HK-2 (cell line): Measurements from ENCODE around the gene SEMA3C.
A peak's percentile ranks its signal among the peaks of the same experiment; 100 is the strongest.

Source experiments
- DNase-seq: peaks from one replicate; pipeline ENCODE4 v3.0.0-alpha.2; 2018; ENCODE audit not compliant: unreplicated experiment

SEMA3C gene

DNA sequence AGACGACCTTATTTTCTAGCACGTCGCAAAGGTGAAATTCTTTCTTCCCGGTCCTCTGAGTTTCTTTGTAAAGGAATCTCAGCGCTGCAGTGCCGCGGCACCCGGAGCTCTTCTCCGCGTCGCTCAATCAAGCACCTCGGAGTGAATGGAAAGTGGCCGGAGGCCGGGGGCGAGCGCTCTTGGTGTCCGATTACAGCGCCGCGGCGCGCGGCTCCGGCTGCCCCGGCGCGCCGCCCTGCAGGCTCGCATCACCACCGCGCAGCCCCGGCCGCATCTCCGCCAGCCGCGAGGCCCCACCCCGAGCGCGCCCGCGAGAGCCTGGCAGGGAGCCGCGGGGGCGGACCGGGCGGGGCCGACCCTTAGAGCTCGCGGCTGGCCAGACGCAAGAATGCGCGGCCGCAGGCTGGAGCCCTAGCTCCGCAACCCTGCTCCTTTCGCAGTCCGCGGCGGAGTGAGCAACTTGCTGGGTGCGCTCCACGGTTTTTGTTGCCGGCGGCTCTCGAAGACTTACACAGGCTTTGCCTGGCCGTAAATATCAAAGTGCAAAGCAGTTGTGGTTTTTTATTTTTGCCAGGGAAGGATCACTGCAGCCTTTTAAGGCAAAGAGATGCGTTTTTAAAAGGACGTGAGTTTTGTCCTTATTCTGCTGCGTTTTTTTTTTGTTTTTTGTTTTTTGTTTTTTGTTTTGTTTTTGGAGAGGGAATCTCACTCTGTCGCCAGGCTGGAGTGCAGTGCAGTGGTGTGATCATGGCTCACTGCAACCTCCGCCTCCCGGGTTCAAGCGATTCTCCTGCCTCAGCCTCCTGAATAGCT is at the start of gene SEMA3C:
Gene SEMA3C, minus strand, starts transcription at position 143 of the 813 bp plus-strand sequence. CDS start 2,270 bp downstream, outside the sequence.
- peak; percentile 94 for DNase-seq

GRCh38 chr7:80968606-80969005 is 49.8 kb upstream of the SEMA3C start:
- DNase-seq = no peak

DNA sequence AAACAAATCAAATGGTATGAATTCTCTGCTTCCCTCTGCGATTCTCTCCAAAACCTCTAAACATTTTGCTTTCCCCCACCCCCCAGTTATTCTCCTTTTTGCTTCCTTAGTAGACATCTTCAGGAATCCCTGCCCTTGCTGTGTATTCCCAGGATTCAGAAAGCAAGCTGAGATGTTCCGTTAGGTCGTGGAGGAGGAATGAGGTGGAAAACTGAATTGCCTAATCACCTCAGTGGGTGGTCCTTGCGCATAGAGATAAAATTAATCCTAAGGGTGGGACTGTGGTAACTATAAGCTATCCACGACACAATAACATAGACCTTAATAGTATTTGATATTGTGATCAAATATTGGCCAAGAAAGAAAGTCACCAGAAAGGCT is 49.1 kb upstream of the SEMA3C start:
- no peak for DNase-seq

GRCh38 chr7:80967071-80967916 is 48.4 kb upstream of the SEMA3C start:
- DNase-seq = no peak

GRCh38 chr7:80960244-80960795 is 41.5 kb upstream of the SEMA3C start:
- no peak for DNase-seq

DNA sequence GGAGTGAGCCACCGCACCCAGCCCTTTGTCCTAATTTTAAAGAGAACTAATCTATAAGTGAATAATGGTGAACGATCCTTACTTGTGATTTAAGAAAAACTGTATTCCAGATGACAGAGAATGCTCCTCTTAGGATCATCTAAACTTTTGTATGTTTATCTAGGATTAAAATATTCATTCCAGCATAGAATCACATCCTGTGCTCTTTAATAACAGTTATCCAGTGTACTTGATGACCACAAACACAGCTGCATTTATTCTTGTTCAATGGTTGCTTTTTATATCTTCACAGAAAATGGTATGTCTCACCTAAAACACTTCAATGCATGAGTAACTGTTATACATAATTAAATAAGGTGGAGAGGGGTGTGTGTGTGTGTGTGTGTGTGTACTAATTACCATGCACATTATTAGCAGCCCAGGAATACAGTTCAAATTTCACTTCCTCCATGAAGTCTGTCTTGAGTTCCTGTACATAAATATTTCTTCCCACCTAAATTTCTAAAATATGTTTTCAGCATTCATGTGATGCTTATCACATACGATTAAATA is 38.5 kb upstream of the SEMA3C start:
- DNase-seq = no peak

DNA sequence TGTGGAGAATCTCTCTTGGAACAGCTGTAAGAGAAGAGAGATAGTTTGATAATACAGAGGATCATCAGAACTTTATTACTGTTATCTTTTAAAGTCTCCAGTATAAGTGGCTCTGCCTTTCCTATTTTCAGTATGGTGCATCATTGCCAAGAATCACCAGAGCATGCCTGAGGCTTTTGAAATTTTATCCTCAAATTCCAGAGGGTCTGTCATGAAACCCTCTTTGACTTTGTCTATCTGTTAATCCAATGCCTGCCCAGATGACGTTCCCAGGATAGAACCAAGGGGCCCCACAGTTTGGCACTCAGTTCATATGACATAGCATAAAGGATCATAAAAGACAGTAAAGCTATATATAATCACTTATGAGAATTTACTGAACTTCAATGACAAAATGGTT is 35.3 kb upstream of the SEMA3C start:
- no peak for DNase-seq

- no peak for DNase-seq
Measured at GRCh38 chr7:80950550-80950967, 31.7 kb upstream of the SEMA3C start.

DNA sequence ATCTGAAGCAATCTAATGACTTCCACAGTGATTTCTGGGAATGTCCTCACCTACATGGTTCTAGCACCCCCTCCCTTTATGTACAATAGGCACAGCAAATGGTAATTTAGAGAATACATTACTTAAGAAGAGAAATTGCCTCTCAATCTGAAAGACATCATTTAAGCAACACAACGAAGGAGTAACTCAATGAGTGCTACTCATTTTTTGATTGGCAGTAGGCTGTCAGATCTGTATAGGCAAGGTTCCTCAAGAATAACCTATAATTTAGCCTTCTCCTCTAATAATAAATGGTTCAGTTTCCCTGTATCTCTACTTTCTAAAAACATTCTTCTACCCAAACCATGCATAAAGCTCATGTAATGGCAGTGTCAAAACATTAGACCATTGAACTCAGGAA is 30.6 kb upstream of the SEMA3C start:
- no peak for DNase-seq

DNA sequence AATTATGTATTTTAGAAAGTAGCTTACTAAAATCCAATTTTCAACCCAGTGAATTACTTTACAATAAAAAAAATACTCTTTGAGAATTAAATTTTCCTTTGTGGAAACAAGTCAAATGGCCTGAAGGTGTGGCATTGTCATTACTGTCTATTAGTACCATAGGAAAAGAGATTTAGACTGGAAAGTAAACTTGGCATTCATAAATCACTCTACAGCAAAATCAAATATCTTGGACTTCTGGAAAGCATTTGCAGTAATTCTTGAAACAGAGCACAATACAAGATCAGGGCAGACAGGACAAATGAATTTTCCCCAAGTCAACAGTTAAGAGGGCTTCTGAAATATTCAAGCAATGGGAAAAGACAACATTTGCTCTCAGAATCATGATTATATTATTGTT is 28.0 kb upstream of the SEMA3C start:
- DNase-seq = no peak

- no peak for DNase-seq
Measured at GRCh38 chr7:80945976-80946375, 27.1 kb upstream of the SEMA3C start.

GRCh38 chr7:80943342-80943741 is 24.5 kb upstream of the SEMA3C start:
- DNase-seq = no peak

- peak; percentile 82 for DNase-seq
Measured at GRCh38 chr7:80942261-80943041, 23.6 kb upstream of the SEMA3C start.

DNA sequence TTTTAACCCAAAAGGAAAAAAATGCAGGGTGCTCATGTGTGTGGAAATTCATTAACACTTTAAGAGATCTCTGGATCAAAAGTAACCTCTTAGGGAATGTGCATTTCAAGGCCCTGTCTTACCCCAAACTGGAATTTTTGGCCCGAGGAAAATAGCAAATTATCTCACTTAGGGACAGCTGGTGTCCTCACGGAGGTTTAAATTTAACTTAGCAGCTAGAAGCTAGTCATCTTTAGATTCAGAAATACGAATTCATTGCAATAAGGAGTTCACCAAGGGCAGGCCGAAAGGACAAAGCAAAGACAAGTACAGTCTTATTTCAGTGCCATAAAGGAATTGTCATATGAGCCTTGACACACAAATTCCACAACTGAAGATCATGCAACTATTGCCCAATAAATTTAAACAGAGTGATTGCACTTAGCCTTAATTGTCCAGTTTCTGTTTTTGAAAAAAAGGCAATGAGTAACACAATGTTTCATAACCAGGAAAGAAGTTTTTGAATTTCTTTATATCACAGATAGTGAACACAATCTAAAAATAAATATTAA is 22.4 kb upstream of the SEMA3C start:
- DNase-seq = no peak

DNA sequence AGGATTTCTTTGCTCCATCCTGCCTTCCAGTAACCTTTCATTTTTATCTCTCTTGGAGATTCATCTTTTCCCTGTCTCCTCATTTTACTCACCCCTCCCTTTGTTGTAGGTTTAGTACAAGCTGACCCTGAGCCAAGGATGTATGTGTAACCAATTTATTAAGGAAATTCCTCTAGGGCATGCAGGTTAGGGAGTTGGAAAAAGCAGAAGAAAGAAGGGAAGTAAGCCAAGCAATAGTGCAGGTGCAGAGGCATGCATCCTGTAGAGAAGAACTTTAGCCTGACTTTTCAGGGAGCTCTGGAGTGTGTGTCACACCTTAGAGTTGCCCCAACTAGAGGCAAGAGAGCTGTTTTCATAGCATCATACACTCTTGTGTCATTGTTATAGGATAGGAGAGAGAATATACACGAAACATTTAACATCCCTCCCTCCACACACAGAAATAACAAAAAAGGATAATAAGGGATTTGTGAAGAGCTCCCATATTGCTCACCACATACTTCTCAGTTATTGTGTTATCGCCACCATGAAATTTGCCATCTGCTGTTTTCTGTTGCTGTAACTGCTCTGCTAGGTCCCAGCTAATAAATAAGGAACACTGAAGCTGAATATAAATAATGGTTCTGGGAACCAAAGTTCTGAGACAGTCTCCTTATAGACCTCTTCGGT is 21.8 kb upstream of the SEMA3C start:
- DNase-seq = no peak

DNA sequence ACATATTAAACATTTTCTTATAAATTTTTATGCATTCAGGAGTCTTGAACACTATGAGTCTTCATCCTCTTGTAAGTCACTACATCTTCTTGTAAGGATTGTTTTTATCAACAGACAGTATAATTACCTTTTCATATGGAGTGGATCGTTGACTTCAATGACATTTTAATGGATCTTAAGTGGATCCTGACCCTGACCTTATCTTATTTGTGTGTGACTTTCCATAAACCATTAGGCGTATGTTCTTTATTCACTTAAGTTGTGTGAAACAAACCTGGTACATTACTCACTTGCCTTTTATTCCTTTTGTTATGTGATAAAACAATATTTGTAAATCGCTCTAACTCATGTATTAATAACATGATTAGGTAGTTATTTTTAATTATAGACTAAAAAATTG is 18.5 kb upstream of the SEMA3C start:
- no peak for DNase-seq

GRCh38 chr7:80935991-80936780 is 17.3 kb upstream of the SEMA3C start:
- no peak for DNase-seq

DNA sequence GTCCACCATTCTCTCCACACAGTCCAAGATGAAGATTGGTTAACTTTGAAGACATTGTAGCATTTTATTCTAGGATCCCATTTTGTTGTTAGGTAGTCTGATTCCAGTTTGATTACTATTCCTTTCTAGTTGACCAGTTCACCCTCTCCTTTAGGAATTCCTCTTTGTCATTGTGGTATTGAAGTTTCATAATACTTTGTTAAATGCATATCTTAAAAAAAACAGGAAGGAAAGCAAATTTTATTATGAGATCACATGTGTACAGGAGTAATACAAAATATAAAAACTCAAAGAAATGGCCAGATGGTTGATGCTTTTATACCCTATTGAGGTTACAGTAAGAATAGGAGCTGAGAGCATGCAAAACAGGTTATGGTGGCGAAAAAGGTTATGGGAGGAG is 15.5 kb upstream of the SEMA3C start:
- no peak for DNase-seq

DNA sequence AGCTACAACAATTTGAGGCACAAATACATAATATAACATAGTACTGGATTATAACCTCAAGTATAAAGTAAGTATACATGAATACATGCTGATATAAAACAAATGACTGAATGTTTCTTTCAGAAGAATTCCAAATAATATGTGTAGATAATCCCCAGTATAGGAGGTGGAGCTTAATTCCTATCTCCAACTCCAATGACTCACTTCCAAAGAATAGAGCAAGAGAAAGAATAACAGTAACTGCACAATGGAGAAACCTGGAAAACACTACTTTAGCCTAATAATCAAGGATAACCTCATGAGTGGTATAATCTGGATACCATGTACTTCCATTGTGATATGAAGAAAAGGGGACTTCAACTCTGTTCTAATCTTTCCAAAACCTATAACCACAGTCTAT is 13.7 kb upstream of the SEMA3C start:
- no peak for DNase-seq

GRCh38 chr7:80929619-80930018 is 10.8 kb upstream of the SEMA3C start:
- peak; percentile 29 for DNase-seq
